GM21786 (cell line): ENCODE results near the gene CHD1L.
"Not testable (repeated sequence)": the region's sequence is repeated elsewhere in the genome, so short reads cannot be mapped to it uniquely, and the experiment has no call there.

Experiments
- ATAC-seq: cut with Tn5 transposase; IDR thresholded peaks from one replicate; pipeline ENCODE4 v1.9.1; 2021; ENCODE audit not compliant: unreplicated experiment

CHD1L gene

GRCh38 chr1:147231032-147231431 is 11.5 kb upstream of the CHD1L start:
- ATAC-seq, result not testable (repeated sequence)

- not testable (repeated sequence) for ATAC-seq
Observed at GRCh38 chr1:147233903-147234302, 8.6 kb upstream of the CHD1L start.

GRCh38 chr1:147235822-147236221 is 6.7 kb upstream of the CHD1L start:
- ATAC-seq, result no peak

GRCh38 chr1:147236448-147236847 is 6.0 kb upstream of the CHD1L start:
- no peak for ATAC-seq

DNA sequence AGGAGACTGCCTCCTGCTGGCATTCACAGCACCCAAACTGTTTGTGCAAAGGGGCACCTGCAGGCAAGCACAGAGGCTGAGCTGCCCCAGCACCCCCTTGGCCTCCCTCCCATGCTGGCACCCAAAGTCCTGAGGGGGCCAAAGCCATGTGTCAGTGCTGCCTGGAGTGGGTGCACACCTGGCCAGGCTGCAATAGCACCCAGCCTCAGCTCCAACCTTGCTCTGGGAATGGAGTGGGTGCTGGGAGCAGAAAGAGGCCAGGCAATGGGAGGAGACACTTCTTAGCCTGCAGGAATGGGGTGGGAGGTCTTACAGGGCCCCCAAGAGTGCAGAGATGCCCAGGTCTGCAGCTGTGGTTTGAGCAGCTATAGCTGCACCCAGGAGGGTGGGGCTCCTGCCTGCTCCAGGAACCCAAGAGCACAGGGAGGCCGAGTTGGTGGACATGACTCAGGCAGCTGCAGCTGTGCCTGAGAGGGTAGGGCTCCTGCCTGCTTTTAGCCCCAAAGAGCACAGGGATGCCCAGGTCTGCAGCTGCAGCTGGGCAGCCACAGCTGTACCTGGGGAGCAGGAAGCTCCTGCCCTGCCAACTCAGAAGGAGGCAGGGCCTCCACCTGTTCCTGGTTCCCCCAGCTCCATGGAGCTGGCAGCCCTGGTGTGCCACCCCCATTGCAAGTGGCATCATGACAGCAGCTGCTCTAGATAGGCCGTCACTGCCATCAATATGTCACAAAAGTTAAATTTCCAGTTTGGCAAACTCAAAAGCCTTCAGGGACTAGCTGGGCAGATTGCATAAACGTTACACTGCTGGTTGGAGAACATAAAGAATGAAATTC is 5.3 kb upstream of the CHD1L start:
- ATAC-seq, result no peak

GRCh38 chr1:147238053-147238902 is 4.2 kb upstream of the CHD1L start:
- ATAC-seq, result no peak

GRCh38 chr1:147238925-147239820 is 3.3 kb upstream of the CHD1L start:
- ATAC-seq, result no peak

- not testable (repeated sequence) for ATAC-seq
Observed at GRCh38 chr1:147240131-147240721, 2.3 kb upstream of the CHD1L start.

GRCh38 chr1:147241934-147242448 is 493 bp upstream of the CHD1L start:
- no peak for ATAC-seq

- ATAC-seq, result peak; percentile 11
Observed at GRCh38 chr1:147243228-147243685, 773 bp downstream of the CHD1L start.

- ATAC-seq, result no peak
Observed at GRCh38 chr1:147243841-147244240, 1.4 kb downstream of the CHD1L start.

DNA sequence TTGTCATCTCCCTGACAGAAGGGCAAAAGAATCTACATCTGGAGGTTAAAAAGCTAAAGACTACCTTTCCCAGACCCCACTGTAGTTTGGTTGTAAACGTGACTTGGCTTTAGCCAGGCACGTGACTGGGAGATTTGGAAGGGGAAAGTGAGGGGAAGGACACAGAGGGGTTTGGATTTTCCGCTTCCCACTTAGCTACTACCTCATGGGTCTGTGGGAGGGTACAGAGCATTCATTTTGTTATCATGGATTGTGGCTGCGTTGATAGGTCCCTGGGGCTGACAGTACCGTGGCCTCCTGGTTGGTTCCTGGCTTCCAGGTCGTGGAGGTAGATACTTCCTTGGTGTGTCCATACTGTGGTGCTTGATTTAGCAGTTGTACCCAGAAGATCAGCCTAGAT is 2.6 kb downstream of the CHD1L start:
- ATAC-seq, result no peak

GRCh38 chr1:147245586-147246021 is 3.1 kb downstream of the CHD1L start:
- ATAC-seq, result no peak

- ATAC-seq, result no peak
Observed at GRCh38 chr1:147246044-147246690, 3.7 kb downstream of the CHD1L start.

GRCh38 chr1:147246910-147247655 is 4.6 kb downstream of the CHD1L start:
- ATAC-seq, result no peak

- no peak for ATAC-seq
Observed at GRCh38 chr1:147247656-147248238, 5.3 kb downstream of the CHD1L start.

- ATAC-seq, result no peak
Observed at GRCh38 chr1:147252540-147252939, 10.1 kb downstream of the CHD1L start.

DNA sequence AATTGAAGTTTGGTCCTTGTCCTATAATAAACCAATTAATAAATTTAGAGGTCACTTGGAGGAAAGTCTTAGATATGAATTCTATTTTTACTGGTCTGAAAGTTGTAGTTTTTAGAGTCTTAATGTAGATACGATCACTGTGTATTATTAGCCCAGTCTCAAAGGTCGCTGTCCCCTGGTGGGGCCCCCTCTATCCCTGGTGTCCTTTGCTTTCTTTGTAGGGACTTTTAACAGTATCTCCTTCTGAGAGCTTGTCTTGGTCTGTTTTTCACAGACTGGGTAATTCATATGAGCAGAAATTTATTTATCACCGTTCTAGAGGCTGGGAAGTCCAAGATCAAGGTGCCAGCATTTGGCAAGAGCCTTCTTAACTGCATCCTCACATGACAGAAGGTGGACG is 18.5 kb downstream of the CHD1L start:
- ATAC-seq, result no peak
